HCT116 (cell line): ENCODE data around the gene KRTAP10-8. TPM values are rescaled to one million over a fixed set of nuclear protein-coding genes. Genes with fewer than 3 reads are reported as not detected.

ENCODE experiments used
- ATAC-seq: fragments of 200-7000 bp; cut with Tn5 transposase; 2 replicates; pipeline ENCODE4 v1.9.1; 2020; ENCODE audit warnings: mild to moderate bottlenecking, moderate library complexity
- BruUV-seq: library from RNA; stranded (reverse); fragments of 400-500 nt; replicated peaks from 2 replicates; lab custom pipeline; 2021; lab: Mats Ljungman, UMichigan
- CTCF ChIA-PET: fragments of 300-600 bp; sonication (Branson Sonifier 250); formaldehyde crosslinking; loops from one replicate; lab custom pipeline; 2021; ENCODE audit warnings: antibody characterized with exemption; lab: Charles Lee
- POLR2A ChIA-PET: fragments of 300-600, 350-600 bp; sonication (Branson Sonifier 250); formaldehyde crosslinking; loops from one replicate; lab custom pipeline; 2021; ENCODE audit warnings: antibody characterized with exemption; lab: Charles Lee
- RAD21 ChIA-PET, 2 experiments: fragments of 300-600 bp; sonication (Branson Sonifier 250); formaldehyde crosslinking; loops; one replicate each; lab custom pipeline; 2023; ENCODE audit warnings: low total read pairs in 2 of 2; ENCODE audit not compliant: uncharacterized antibody in 2 of 2, unreplicated experiment in 2 of 2, low non-redundant PET in 1 of 2; lab: Charles Lee
- DNase-seq: peaks from one replicate; pipeline ENCODE4 v3.0.0-alpha.2; 2010; ENCODE audit warnings: low read depth, low spot score
- H2AFZ ChIP-seq: fragments of 200-600 bp; shearing (Covaris generic), sonication (generic); 2 replicates; pipeline ENCODE4 v1.6.1; 2017; ENCODE audit warnings: low read depth, mixed run types, mixed read lengths, antibody characterized with exemption, low read length; ENCODE audit not compliant: poor library complexity, severe bottlenecking
- H3K27ac ChIP-seq: 2 replicates; pipeline ENCODE4 v1.5.1; 2012; ENCODE audit warnings: low read depth, low read length
- H3K27me3 ChIP-seq: fragments of 200-600 bp; sonication (generic); 2 replicates; pipeline ENCODE4 v1.6.1; 2016; ENCODE audit warnings: mixed run types, low read length, mixed read lengths; ENCODE audit not compliant: insufficient read depth
- H3K36me3 ChIP-seq, 2 experiments: fragments of 200-500 bp in 1 of 2; fragments of 200-600 bp in 1 of 2; sonication (Bioruptor generic) in 1 of 2; sonication (generic) in 1 of 2; 2 replicates each; pipeline versions ENCODE4 v1.5.1 to v1.6.1; 2014 to 2016; ENCODE audit warnings: low read length in 2 of 2, inconsistent platforms in 1 of 2, mixed read lengths in 1 of 2, mixed run types in 1 of 2; ENCODE audit not compliant: insufficient read depth in 2 of 2, control insufficient read depth in 1 of 2
- H3K4me1 ChIP-seq, 2 experiments: fragments of 200-600 bp in 1 of 2; sonication (generic) in 1 of 2; 2 replicates each; pipeline versions ENCODE4 v1.5.1 to v1.6.1; 2012 to 2017; ENCODE audit warnings: low read length in 2 of 2, inconsistent platforms in 1 of 2, mild to moderate bottlenecking in 1 of 2, mixed read lengths in 1 of 2, mixed run types in 1 of 2, moderate library complexity in 1 of 2; ENCODE audit not compliant: insufficient read depth in 2 of 2, control insufficient read depth in 1 of 2
- H3K4me2 ChIP-seq: fragments of 200-600 bp; sonication (generic); 2 replicates; pipeline ENCODE4 v1.6.1; 2017; ENCODE audit warnings: mixed run types, low read length, mixed read lengths
- H3K4me3 ChIP-seq, 2 experiments: fragments of 200-600 bp in 1 of 2; sonication (generic) in 1 of 2; replicated peaks in 1 of 2; 2 replicates each; pipeline ENCODE4 v1.5.1; 2011 to 2016; ENCODE audit warnings: low read length in 2 of 2, control low read depth in 1 of 2, low read depth in 1 of 2, mild to moderate bottlenecking in 1 of 2, mixed read lengths in 1 of 2, mixed run types in 1 of 2
- H3K79me2 ChIP-seq: fragments of 200-600 bp; sonication (generic); 2 replicates; pipeline ENCODE4 v1.6.1; 2017; ENCODE audit warnings: mild to moderate bottlenecking, mixed run types, low read length, moderate library complexity, mixed read lengths; ENCODE audit not compliant: insufficient read depth
- H3K9ac ChIP-seq: fragments of 200-600 bp; sonication (generic); 2 replicates; pipeline ENCODE4 v1.6.1; 2016; ENCODE audit warnings: low read length, mixed read lengths
- H3K9me2 ChIP-seq: fragments of 200-600 bp; sonication (generic), shearing (Covaris generic); 2 replicates; pipeline ENCODE4 v1.6.1; 2017; ENCODE audit warnings: mixed run types, mild to moderate bottlenecking, moderate library complexity; ENCODE audit not compliant: insufficient read depth
- H3K9me3 ChIP-seq, 2 experiments: fragments of 200-500 bp in 1 of 2; fragments of 200-600 bp in 1 of 2; sonication (Bioruptor generic) in 1 of 2; sonication (generic) in 1 of 2; 2 replicates each; pipeline ENCODE4 v1.6.1; 2014 to 2017; ENCODE audit warnings: low read length in 2 of 2, mixed read lengths in 2 of 2, inconsistent platforms in 1 of 2, low read depth in 1 of 2, mild to moderate bottlenecking in 1 of 2, mixed run types in 1 of 2, moderate library complexity in 1 of 2; ENCODE audit not compliant: control insufficient read depth in 1 of 2, insufficient read depth in 1 of 2
- H4K20me1 ChIP-seq: fragments of 200-600 bp; sonication (generic), shearing (Covaris generic); 2 replicates; pipeline ENCODE4 v1.6.1; 2017; ENCODE audit warnings: mixed run types, mild to moderate bottlenecking, moderate library complexity; ENCODE audit not compliant: insufficient read depth
- CEBPB ChIP-seq: IDR thresholded peaks from 2 replicates; pipeline ENCODE4 v1.6.1; 2012; ENCODE audit warnings: low read depth
- EGR1 ChIP-seq: IDR thresholded peaks from 2 replicates; pipeline ENCODE4 v1.6.1; 2012; ENCODE audit warnings: low read depth
- ELF1 ChIP-seq: IDR thresholded peaks from 2 replicates; pipeline ENCODE4 v1.6.1; 2012; ENCODE audit warnings: low read depth, borderline replicate concordance
- EZH2 ChIP-seq: fragments of 200-600 bp; sonication (generic); IDR thresholded peaks from 2 replicates; pipeline ENCODE4 v1.6.1; 2017; ENCODE audit warnings: antibody characterized with exemption, mixed run types
- EZH2phosphoT487 ChIP-seq: fragments of 200-600 bp; IDR thresholded peaks from 2 replicates; pipeline ENCODE4 v1.6.1; 2018; ENCODE audit warnings: antibody characterized with exemption, borderline replicate concordance
- FOSL1 ChIP-seq: IDR thresholded peaks from 2 replicates; pipeline ENCODE4 v1.6.1; 2012; ENCODE audit warnings: low read depth
- POLR2A ChIP-seq: IDR thresholded peaks from 2 replicates; pipeline ENCODE4 v1.7.0; 2011; ENCODE audit warnings: borderline replicate concordance; ENCODE audit not compliant: insufficient read depth, insufficient read length; ENCODE audit errors: extremely low read depth
- RAD21 ChIP-seq: IDR thresholded peaks from 2 replicates; pipeline ENCODE4 v1.6.1; 2012; ENCODE audit warnings: low read depth, mild to moderate bottlenecking
- SRF ChIP-seq: IDR thresholded peaks from 2 replicates; pipeline ENCODE4 v1.6.1; 2012; ENCODE audit warnings: low read depth
- TCF7L2 ChIP-seq: IDR thresholded peaks from 2 replicates; pipeline ENCODE4 v1.7.0; 2011; ENCODE audit warnings: borderline replicate concordance, inconsistent platforms; ENCODE audit not compliant: insufficient read depth, insufficient read length; ENCODE audit errors: extremely low read depth
- intact Hi-C: fragments of 100-400 bp; cut with micrococcal nuclease; formaldehyde crosslinking; loops from 2 replicates; pipeline ENCODE4 v1.10.0; 2022
- total RNA-seq: library from RNA; stranded (reverse); gene quantifications from one replicate; pipeline ENCODE4 v1.2.1, GENCODE V29; 2021; ENCODE audit not compliant: unreplicated experiment

Gene KRTAP10-8
- total RNA-seq, 1 experiment from 2014 or later = not detected

- no peaks in the 10 kb centered on the region for H3K36me3 ChIP-seq
- RAD21 ChIA-PET = no interaction called here
- H3K27ac ChIP-seq = no peak within 1 kb of the TSS
- no peak within 1 kb of the TSS for H2AFZ ChIP-seq
- no peak within 1 kb of the TSS for H3K4me2 ChIP-seq
- intact Hi-C loops = no loop called here
- H3K27me3 ChIP-seq = no peaks in the 10 kb centered on the region
- POLR2A ChIA-PET = no interaction called here
- no peaks in the 10 kb centered on the region for H3K79me2 ChIP-seq
- BruUV-seq = no TSS peak
- H3K4me3 ChIP-seq = no peak within 1 kb of the TSS
- no peaks in the 10 kb centered on the region; a peak in 1 of 4 replicates for H3K4me1 ChIP-seq
- no peaks in the 10 kb centered on the region for H3K9me3 ChIP-seq
- no peak within 1 kb of the TSS for H3K9ac ChIP-seq
- no peak for TF ChIP-seq POLR2A
- no peak for TF ChIP-seq CEBPB
- no peak for TF ChIP-seq TCF7L2
- no peak for TF ChIP-seq EGR1
- TF ChIP-seq EZH2phosphoT487 = no peak
- TF ChIP-seq FOSL1 = no peak
- no peak for TF ChIP-seq EZH2
- no peaks in the 10 kb centered on the region for H3K9me2 ChIP-seq
- no peak for DNase-seq
- no peak for ATAC-seq
- H4K20me1 ChIP-seq = no peaks in the 10 kb centered on the region
- CTCF ChIA-PET = no interaction called here
Measured at GRCh38 chr21:44592446-44593311, 19.2 kb upstream of the KRTAP10-8 start, which contains the start of gene KRTAP10-6. TSS of gene KRTAP10-6 (minus strand) at chr21:44592505. CDS start at chr21:44592484, 21 bp downstream.

GRCh38 chr21:44593598-44594405, 18.1 kb upstream of the KRTAP10-8 start:
- CTCF ChIA-PET = no interaction called here

More at GRCh38 chr21:44593598-44594405, 18.1 kb upstream of the KRTAP10-8 start:
- Histone ChIP-seq H3K79me2 (no peaks in the 10 kb centered on the region), H4K20me1 (no peaks in the 10 kb centered on the region), H3K9me3 (no peaks in the 10 kb centered on the region), H3K27ac (no peak overlapping the region), H3K36me3 (no peaks in the 10 kb centered on the region), H3K4me3 (no peak overlapping the region), H3K9me2 (no peaks in the 10 kb centered on the region), H3K4me2 (no peak overlapping the region), H3K27me3 (no peaks in the 10 kb centered on the region), H2AFZ (no peak overlapping the region), H3K4me1 (peaks cover 0 to 3% of the 10 kb centered on the region in 2 experiments; a peak in 1 of 4 replicates), H3K9ac (no peak overlapping the region)
- no TSS peak for BruUV-seq
- TF ChIP-seq ELF1 (no peak), TCF7L2 (no peak), RAD21 (no peak), SRF (no peak)
- intact Hi-C loops = no loop called here
- RAD21 ChIA-PET = no interaction called here
- POLR2A ChIA-PET = no interaction called here
- DNase-seq (no peak), ATAC-seq (no peak)
